Progenitor cell of endocrine pancreas (in vitro differentiated cells): ENCODE data around the gene SLC39A3. TPM values are rescaled to one million over a fixed set of nuclear protein-coding genes. Genes with fewer than 3 reads are reported as not detected.

Source experiments
- DNase-seq: peaks from one replicate; pipeline ENCODE4 v3.0.0; 2021; ENCODE audit warnings: low spot score; ENCODE audit not compliant: unreplicated experiment
- H3K27ac Mint-ChIP-seq: 2 replicates; pipeline ENCODE4 v1.8.0; 2021; ENCODE audit warnings: mild to moderate bottlenecking, moderate library complexity, mixed read lengths
- H3K27me3 Mint-ChIP-seq: 2 replicates; pipeline ENCODE4 v1.8.0; 2021; ENCODE audit warnings: mixed read lengths
- H3K36me3 Mint-ChIP-seq: 2 replicates; pipeline ENCODE4 v1.8.0; 2022; ENCODE audit warnings: mixed read lengths; ENCODE audit not compliant: insufficient read depth
- H3K4me1 Mint-ChIP-seq: 2 replicates; pipeline ENCODE4 v1.8.0; 2021; ENCODE audit warnings: low read depth, mixed read lengths
- H3K4me3 Mint-ChIP-seq: 2 replicates; pipeline ENCODE4 v1.8.0; 2021; ENCODE audit warnings: low read depth, mild to moderate bottlenecking, moderate library complexity, mixed read lengths
- H3K9me3 Mint-ChIP-seq: 2 replicates; pipeline ENCODE4 v1.8.0; 2021; ENCODE audit warnings: low read depth, mixed read lengths
- CTCF ChIP-seq: fragments of 200-600 bp; sonication (generic); IDR thresholded peaks from one replicate; pipeline ENCODE4 v1.5.0; 2021; ENCODE audit warnings: antibody characterized with exemption, mild to moderate bottlenecking; ENCODE audit not compliant: unreplicated experiment
- total RNA-seq: library from RNA; stranded (reverse); gene quantifications from 2 replicates; pipeline ENCODE4 v1.2.1, GENCODE V29; 2021

SLC39A3 gene
- total RNA-seq, 1 donor from 2014 or later = 23.8 TPM

GRCh38 chr19:2756477-2756876 is 16.7 kb upstream of the SLC39A3 start:
- DNase-seq = no peak
- no peak overlapping the region for H3K27ac Mint-ChIP-seq
- H3K27me3 Mint-ChIP-seq = no peaks in the 10 kb centered on the region
- no peak overlapping the region for H3K4me3 Mint-ChIP-seq
- H3K9me3 Mint-ChIP-seq = no peaks in the 10 kb centered on the region
- TF ChIP-seq CTCF = no peak
- no peaks in the 10 kb centered on the region for H3K4me1 Mint-ChIP-seq
- peaks cover 10% of the 10 kb centered on the region for H3K36me3 Mint-ChIP-seq

DNA sequence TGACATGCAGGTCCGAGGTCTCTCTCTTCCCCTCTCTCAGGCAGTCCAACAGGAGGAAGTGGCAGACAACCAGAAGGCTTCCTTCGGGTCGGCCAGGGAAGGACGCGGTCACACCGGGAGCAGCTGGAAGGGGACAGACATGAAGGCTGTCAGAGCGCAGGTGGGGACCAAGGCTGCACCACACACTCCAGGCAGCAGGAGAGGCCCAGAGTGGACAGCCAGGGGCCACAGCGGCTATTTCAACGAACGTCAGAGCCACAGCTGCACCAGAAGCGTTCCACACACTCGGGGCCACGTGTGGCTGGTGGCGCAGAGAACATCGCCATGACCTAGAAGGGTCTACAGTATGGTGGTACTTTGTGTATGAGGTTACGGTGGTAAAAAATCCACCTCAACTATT is 16.0 kb upstream of the SLC39A3 start:
- no peaks in the 10 kb centered on the region for H3K9me3 Mint-ChIP-seq
- no peaks in the 10 kb centered on the region for H3K27me3 Mint-ChIP-seq

DNA sequence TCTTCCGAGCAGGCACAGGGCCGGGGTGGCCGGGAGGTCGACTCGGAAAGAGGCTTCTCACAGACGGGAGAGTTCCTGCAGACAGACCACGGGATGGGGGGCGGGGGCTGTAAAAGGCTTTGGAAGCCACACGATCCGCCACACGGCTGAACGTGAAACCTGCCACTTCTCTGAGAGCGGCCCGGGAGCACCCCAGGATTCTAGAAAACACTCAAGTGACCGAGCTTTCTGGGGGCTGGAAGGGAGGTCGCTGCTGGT is 15.6 kb upstream of the SLC39A3 start:
- Mint-ChIP-seq H3K27ac (no peak overlapping the region), H3K4me1 (no peaks in the 10 kb centered on the region), H3K36me3 (peaks cover 10% of the 10 kb centered on the region), H3K9me3 (no peaks in the 10 kb centered on the region), H3K4me3 (no peak overlapping the region), H3K27me3 (no peaks in the 10 kb centered on the region)
- DNase-seq = no peak
- no peak for TF ChIP-seq CTCF

More for the DNA sequence above, 16.0 kb upstream of the SLC39A3 start:
- Mint-ChIP-seq H3K4me3 (no peak overlapping the region), H3K36me3 (peaks cover 10% of the 10 kb centered on the region), H3K4me1 (no peaks in the 10 kb centered on the region), H3K27ac (peak overlapping the region; percentile 41)
- no peak for TF ChIP-seq CTCF
- DNase-seq = no peak

- TF ChIP-seq CTCF = no peak
- peaks cover 8% of the 10 kb centered on the region for H3K36me3 Mint-ChIP-seq
- H3K27ac Mint-ChIP-seq = no peak overlapping the region
- H3K9me3 Mint-ChIP-seq = no peaks in the 10 kb centered on the region
- no peaks in the 10 kb centered on the region for H3K27me3 Mint-ChIP-seq
- H3K4me3 Mint-ChIP-seq = no peak overlapping the region
- DNase-seq = no peak
- no peaks in the 10 kb centered on the region for H3K4me1 Mint-ChIP-seq
These were observed 15.0 kb upstream of the SLC39A3 start for GRCh38 chr19:2754659-2755447.

- Mint-ChIP-seq H3K27ac (peak overlapping the region; percentile 49), H3K4me1 (no peaks in the 10 kb centered on the region), H3K27me3 (peaks cover 3% of the 10 kb centered on the region), H3K4me3 (no peak overlapping the region), H3K36me3 (peaks cover 2% of the 10 kb centered on the region), H3K9me3 (no peaks in the 10 kb centered on the region)
- no peak for TF ChIP-seq CTCF
- DNase-seq = no peak
These were observed 11.6 kb upstream of the SLC39A3 start for GRCh38 chr19:2751438-2751830.
